ENCODE measurements around the gene CELA3A.
"Not testable (repeated sequence)": the region's sequence is repeated elsewhere in the genome, so short reads cannot be mapped to it uniquely, and the experiment has no call there.

CELA3A gene

DNA sequence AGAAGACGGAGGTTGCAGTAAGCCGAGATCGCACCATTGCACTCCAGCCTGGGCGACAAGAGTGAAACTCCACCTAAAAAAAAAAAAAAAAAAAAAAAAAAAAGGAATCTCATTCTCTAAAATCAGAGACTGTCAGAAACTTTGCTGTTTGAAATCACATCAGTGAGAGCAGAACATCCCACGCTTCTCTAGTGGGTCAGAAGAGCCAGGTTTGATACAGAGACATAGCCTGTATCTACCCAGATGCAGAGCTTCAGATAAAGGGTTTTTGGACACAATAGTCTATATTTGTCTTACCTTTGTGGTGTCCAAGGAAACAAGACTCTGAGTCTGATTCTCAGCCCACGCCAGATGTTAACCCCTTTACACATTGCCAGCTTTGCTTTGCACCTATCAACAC, 19.6 kb downstream of the CELA3A start:
- no peak for DNase-seq

DNA sequence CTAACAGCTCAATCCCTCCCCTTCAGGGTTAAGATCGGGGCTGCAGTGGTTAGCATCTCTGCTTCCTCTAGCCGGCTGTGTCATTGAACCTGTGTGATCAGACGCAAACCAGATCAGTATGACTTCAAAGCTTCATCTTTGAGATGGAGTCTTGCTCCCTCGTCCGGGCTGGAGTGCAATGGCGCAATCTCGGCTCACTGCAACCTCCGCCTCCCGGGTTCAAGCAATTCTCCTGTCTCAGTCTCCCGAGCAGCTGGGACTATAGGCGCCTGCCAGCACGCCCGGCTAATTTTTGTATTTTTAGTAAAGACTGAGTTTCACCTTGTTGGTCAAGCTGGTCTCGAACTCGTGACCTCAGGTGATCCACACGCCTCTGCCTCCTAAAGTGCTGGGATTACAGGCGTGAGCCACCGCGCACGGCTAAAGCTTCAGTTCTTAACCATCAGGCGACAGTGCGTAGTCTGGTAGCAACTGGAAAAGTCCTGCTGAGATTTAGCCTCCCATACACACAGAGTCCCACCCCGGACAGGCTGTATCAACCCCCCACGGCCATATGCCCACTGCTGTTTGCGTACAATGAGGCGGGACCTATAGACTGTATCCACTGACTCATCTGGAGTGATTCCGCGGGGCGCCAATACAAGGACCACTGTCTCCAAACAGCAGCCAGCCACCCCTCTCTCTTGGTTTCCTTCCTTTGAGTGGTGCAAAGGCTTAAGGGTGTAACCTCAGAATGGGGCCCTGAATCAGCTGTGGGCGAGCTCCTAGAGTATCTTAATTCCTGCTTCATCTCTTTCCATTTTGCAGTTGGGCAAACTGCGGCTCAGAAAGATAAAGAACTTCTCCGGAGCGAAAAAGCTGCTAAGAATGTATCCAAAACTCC, 23.3 kb downstream of the CELA3A start:
- no peak for DNase-seq

DNA sequence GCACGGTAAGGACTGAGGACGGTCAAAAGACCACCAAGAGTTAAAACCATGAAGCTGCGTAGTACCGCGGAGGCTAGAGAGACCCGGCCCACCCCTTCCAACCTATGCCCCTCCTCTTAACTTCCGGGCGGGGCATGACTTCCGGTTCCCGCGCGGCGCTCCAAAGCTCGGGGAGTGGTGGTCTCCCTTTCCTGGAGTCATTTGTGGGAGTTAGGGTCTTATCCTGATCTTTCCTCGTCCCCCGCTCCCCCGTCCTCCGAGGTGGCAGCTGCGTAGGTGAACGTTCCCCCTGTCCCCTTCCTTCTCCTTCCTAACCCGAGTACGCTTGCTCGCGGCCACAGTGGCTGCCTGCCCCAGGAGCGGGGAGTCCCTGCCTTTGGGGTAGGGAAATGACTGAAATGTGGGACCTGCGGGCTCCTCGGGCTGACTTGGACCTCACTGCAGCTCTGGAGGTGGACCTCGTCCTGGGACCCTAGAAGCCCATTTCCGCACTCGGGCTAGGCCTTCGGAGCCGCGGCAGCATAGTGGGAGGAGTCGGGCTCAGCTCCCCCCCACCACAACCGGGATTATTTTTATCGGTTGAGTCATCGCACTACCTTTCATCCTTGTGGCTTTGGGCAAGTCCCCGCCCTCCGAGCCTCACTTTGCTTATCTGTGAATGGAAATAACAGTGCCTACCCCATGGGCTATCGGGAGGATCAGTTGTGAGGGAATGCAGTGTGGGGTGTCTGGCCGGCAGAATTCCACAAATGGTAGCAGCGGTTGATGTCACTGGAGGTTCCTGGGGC, 24.1 kb downstream of the CELA3A start:
- peak; percentile 76 for DNase-seq

DNA sequence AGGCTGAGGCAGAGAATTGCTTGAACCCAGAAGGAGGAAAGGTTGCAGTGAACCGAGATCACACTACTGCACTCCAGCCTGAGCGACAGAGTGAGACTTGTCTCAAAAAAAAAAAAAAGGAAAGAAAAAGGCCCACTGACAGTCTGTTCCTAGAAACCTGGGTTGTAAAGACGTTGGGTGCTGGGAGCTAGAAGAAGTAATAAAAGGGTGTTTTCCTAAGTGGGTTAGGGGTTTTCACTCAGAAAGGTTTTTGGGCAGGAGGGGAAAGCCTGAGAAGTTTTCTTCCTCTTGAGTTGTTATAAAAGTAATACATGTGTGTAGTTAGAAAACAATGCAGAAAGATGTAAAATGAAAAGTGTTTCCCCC, 25.4 kb downstream of the CELA3A start:
- DNase-seq, result no peak

DNA sequence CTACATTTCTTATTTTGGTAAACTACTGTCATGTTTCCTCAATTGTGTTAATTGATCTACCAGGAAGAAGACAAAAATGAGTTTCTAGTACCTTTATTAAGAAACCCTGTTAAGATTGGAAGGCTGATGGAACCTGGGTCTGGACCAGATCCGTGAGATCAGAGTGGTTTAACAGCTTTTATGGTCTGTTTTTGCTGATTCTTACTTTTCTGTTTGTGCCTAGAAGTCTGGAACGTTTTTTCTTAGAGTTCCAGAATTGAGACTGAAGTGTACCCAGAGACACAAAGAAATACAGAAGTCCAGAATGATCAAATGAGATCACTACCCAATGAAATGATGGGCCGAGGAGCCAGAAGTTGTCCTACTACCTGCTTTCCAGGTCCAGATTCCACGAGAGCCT, 28.6 kb downstream of the CELA3A start:
- DNase-seq, result no peak

DNA sequence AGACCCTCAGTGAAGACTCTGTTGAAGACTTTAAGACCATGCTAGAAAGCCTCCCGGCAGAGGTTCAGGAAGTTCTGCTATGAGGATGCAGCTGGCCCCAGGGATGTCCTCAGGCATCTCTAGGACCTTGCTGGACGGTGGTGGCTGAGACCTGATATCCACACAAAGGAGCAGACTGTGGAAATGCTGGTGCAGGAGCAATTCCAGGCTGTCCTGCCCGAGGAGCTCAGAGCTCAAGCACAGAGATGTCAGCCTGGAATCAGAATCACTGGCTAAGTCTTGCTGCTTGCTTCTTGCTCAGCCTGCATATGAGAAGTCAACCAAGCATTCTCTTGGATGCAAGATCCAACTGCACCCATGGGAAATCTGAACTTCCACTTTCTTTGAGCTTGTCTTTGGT, 29.0 kb downstream of the CELA3A start:
- DNase-seq, result no peak

DNA sequence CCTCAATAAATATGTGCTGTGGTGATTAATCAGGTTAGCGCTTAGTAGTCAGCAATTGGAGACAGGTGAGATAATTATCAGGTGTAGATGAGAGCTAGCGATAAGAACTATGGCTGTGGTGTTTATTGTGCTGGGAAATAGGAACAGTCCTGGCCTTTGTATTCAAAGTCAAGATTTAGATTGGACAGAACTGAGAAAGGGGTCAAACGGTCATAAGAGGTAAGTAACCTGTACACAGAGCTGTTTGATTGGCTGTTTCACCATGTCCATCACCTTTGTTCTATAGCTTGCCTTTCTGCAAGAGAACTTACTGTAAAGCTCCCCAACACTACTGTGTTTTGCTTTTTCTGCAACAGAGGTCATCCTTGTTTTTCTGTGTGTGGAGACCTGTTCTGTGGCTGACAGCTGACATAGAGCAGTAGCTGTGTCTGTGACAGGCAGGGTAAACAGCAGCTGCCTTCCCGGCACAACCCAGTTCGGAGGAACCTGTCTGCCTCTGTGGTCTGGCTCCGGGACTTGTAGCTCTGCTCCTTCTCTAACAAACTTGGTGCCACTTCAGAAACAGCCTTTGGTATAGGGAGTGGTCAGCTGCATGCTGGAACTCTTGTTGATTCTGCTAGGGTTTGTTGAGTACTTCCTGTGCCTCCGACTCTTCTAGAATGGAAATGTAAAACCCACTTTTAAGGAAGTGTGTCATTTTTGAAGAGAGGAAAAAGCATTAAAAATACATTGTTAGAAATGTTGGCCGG, 29.9 kb downstream of the CELA3A start:
- DNase-seq, result no peak

DNA sequence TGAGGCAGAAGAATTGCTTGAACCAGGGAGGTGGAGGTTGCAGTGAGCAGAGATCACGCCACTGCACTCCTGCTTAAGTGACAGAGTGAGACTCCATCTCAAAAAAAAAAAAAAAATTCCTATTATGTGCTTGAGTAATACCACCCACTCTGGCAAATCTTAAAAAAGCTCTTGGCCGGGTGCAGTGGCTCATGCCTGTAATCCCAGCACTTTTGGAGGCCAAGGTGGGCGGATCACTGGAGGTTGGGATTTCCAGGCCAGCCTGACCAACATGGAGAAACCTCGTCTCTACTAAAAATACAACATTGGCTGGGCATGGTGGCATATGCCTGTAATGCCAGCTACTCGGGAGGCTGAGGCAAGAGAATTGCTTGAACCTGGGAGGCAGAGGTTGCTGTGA, 33.4 kb downstream of the CELA3A start:
- DNase-seq, result not testable (repeated sequence)

DNA sequence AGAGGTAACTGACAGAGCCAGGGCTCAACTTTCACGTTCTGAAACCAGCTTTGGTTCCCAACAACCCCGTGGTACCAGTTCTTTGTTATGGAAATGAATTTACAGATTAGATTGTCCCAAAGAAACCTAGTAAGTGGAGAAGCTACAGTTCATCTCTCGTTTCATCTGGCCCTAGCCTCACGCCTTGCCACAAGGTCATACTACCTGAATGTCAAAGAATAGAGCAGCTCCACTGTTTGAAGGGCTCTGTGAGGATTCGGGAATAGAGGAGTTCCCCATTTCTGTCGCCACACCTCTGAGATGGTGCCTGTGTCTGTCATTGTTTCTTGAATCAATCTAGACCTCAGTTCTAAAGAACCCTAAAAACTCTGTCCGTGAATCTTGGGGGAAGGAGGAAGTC, 36.1 kb downstream of the CELA3A start:
- DNase-seq, result no peak

DNA sequence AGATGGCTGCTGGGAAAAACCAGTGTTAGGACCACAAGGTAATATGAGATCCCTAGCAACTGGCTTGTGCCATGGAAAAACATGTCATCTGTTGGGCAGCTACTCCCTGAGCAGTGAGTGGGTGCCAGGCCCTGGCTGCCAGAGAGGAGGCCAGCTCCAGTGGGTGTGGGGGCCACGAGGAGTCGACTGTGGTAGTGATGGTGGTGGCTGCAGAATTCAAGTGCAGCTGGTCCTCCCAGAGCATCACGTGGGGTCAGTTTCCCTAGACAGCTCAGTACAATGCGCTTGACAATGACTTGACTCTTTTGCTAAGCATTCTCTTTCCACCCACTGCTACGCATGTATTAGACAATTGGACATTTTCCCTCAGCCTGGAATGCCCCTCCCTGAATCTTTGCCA, 36.6 kb downstream of the CELA3A start:
- DNase-seq, result no peak

DNA sequence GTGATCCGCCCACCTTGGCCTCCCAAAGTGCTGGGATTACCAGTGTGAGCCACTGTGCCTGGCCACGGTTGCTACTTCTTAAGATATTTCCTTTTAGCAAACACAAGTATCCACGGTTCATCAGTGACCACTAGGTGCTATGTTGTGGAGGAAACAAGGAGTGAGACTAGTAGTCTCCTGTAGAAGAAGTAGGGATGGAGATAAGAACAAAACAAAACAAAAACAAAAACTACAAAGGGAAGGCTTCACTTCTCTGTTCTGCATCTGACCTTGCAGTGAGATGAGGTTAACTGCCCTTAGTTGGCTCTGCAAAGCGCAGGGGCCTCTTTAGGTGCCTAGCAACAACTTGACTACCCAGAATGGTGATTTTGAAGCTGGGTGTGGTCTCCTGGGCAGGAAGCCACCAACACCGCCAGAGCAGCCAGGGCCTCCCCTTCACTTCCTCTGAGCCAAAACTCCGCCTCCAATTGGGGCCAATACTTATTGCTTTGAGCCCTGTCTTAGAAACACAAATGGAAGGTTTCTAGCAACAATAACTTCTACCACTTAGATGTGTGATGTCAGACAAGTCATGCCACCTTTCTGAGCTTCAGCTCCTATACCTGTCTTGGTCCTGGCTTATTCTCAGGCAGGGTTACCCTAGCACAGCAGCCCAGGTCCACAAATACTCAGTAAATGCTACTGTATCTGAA, 38.3 kb downstream of the CELA3A start:
- no peak for DNase-seq

DNA sequence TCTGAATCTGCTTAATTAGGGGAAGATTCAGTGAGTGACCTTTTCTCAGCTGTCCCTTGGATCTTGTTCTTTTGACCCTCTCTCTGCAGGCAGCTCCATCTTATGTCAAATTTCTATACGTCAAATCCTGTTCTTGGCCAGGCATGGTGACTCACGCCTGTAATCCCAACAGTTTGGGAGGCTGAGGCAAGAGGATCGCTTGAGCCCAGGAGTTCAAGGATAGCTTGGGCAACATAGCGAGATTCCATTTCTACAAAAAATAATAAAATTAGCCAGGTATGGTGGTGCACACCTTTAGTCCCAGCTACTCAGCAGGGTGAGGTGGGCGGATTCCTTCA, 38.8 kb downstream of the CELA3A start:
- DNase-seq, result no peak

DNA sequence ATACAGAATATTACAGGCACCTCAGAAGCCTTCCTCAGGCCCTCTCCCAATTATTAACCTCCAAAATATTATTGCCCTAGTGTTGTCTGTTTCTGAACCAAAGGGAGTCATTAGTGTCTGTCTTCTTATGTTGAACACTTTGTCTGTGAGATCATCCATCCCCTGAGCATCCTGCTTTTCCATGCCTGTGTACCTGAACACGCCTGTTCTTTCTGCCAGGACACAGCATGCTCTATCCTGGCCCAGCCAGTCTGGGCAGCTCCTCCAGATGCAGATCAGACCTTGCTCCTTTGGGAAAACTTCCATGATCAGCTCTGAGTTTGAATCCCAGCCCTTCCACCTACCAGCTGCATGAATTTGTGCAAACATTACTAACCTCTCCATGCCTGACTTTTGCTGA, 40.0 kb downstream of the CELA3A start:
- no peak for DNase-seq

DNA sequence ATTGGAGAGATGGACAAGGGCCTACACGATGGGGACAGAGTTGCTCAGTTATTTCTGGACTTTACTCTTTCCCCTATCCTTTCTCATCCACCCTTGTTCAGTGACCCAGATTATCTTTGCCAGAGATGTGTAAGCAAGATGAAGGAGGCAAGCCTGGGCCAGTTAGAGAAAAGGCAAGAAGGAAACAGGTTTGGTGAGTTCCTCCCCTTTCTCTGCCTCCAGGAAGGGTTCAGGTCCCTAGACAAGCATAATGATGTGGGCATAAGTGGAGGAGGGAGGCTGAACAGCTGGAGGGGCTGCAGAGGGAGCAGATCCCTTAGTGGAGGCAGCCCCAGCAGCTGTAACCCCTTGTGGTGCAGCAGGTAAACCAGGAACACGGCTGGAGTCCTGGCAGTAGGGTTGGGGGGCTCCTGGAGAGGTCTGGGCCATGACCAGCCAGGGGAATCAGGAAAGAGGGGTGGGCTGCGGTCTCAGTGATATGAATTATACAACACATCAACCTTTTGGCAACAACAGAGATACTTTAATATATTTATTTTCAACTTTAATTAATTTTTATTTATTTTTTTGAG, 41.8 kb downstream of the CELA3A start:
- DNase-seq, result no peak

DNA sequence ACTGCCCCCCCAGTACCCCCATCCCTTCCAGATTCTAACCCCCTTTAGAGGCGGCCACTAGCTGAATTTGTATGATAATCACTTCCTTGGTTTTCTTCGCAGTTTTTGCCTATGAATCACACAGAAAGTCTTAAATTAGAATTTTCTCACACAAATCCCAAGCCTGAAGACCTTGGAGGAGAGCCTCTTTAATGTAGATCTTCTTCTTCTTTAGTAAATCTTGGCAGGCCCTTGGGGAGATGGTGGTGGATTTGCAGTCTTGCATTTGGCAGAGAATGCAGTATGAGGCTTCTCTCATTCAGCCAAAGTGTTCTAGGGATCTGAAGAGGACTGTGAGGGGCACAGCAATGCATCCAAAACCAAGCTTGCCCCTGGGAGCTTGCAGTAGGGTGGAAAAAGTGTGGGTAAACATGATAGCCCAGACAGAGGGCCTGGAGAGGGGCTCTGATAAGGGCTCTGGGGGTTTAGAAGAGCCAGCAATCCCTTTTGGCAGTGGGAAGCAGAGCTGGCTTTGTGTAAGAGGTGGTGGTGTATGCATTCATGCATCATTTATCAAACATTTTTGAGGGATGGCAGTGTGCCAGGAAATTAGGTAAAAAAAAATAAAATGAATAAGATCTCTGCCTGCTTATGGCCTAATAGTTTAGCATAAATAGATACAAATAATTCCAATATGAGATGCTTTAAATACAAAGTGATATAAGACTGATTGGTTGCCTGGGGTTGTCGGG, 43.4 kb downstream of the CELA3A start:
- peak; percentile 23 for DNase-seq

DNA sequence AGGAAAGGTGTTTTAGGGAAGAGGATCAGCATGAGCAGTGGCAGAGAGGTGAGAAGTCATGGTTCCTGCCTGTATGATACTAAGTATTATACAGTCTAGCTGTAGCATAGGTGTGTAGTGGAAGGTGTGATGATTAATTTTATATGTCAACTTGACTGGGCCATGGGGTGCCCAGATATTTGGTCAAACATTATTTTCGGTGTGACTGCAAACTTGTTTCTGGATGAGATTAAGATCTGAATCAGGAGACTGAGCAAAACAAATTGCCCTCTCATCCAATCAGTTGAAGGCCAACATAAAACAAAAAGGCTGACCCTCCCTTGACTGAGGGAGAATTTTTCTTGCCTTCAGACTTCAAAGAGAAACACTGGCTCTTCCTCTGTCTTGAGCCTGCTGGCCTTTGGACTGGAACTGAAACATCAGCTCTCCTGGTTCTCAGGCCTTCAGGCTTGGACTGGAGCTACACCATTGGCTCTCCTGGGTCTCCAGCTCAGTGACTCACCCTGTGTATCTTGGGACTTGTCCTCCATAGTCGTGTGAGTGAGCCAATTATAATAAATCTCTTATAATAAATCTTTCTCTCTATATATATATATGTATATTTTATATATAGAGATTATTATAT, 44.3 kb downstream of the CELA3A start:
- DNase-seq, result no peak

DNA sequence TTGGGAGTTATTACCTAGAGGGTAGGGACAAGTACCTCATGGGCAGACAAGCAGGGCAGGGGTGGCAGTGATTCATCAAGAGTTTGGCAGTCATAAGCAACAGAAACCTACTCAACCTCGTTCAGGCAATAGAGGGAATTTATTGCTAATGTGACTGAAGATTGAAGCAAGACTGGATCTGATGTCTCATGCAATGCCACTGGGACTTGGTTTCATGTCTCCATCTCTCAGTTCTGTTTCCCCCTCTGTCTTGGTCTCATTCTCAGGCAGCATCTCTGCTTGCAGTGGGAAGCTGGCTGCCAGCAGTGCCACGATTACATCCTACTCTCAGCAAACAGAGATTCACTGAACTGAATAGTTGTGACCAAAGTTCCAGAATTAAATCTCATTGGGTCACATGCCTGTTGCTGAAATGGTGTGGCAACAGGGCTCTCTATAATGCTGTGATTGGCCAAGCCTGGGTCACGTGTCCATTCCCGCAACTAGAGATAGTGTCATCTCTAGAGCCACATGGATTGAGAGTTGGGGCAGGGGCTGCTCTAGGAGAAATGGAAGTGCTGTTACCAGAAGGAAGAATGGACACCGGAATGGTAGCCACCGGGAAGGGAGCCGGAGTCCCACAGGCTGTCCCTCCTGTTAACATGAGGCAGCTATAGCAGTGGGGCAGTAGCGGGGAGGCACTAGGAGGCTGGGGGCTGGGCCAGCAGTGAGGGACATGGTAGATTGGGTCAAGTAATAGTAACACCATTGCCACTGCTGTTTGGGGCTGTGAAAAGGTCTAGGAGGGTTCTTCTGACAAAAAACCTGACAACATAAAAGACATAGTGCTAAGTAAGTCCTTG, 47.1 kb downstream of the CELA3A start:
- no peak for DNase-seq

DNA sequence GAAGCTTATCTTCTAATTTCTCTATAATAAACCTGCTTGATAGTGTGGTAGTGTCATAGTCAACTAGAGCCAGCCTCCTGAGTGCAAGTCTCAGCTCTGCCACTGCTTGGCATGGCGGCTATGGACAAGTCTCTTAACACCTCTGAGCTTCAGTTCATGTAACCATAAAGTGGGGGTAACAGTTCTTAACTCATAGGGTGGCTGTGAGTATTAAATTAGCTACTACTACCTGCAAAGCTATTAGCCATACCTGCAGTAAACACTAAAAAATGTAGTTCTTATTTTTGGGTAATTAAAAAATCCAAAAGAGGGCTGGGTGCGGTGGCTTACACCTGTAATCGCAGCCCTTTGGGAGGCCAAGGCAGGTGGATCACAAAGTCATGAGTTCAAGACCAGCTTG, 48.9 kb downstream of the CELA3A start:
- no peak for DNase-seq

DNA sequence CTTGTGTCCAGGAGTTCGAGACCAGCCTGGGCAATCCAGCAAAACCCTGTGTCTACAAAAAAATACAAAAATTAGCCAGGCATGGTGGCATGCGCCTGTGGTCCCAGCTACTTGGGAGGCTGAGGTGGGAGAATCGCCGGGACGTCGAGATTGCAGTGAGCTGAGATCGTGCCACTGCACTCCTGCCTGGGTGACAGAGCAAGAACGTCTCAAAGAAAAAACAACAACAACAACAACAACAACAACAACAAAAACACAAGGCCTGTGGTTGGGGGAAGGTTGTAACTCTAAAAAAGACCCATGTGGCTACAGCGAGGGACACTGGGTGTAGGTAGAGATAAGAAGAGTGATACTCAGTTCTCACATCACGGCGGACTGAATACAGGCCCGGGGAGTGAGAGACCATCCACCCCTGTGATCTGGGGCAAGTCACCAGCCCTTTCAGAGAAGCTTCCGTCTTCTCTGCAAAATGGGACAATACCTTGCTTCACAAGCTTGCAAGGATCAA, 50.2 kb downstream of the CELA3A start:
- no peak for DNase-seq

Data from amniotic stem cell (primary cell).